ENCODE measurements around the gene ELMO1.

The ELMO1 gene

DNA sequence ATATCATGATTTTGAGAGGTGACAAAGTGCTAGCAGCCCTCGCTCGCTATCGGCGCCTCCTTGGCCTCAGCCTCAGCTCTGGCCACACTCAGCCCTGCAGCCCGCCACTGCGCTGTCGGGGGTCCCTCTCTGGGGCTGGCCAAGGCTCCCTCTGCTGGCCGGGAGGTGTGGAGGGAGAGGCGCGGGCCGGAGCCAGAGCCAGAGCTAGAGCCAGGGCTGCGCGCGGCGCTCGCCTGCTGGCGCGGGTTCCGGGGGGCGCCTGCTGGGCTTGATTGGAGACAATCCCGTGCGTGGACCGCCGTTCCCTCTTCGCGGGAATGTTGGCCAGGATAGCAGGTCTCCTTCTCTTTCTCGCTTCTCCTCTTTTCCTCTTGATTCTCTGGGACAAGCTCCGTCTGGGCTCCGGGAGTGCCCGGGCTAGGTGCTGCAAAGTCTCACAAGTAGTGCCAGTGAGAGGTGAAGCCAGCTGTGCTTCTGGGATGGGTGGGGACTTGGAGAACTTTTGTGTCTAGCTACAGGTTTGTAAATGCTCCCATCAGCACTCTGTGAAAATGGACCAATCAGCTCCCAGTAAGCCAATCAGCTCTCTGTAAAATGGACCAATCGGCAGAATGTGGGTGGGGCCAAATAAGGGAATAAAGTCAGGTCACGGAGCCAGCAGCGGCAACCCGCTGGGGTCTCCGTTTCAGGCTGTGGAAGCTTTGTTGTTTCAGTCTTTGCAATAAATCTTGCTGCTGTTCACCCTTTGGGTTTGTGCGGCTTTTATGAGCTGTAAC lies 43.4 kb upstream of the ELMO1 start:
- no peak for DNase-seq
- H3K9me3 ChIP-seq (ENCODE audit: control extremely low read depth in 1 of 5, control insufficient read depth in 4 of 5, insufficient read depth in 2 of 5, low read depth in 1 of 5, low read length in 4 of 5) = peaks cover 0 to 13% (median 3%) of the 10 kb centered on the region in 5 experiments
- CTCF ChIA-PET = interaction anchor here (0.7 to 11.4 kb wide), 4 partner anchors 8 to 263 kb away, joined by 3 to 94 read pairs (median 4); no protein-coding TSS in a partner anchor
- no peak overlapping the region for H3K4me3 ChIP-seq (ENCODE audit: control insufficient read depth in 1 of 7, extremely low read depth in 1 of 7, insufficient read depth in 4 of 7, low read depth in 2 of 7, low read length in 6 of 7)
- no peak overlapping the region for H3K27ac ChIP-seq (ENCODE audit: insufficient read depth in 1 of 2, low read depth in 1 of 2, low read length in 2 of 2, poor library complexity in 1 of 2, severe bottlenecking in 2 of 2)
- H3K36me3 ChIP-seq (ENCODE audit: control insufficient read depth in 4 of 4, insufficient read depth in 4 of 4, low read length in 3 of 4) = no peaks in the 10 kb centered on the region
- peaks cover 3 to 8% (median 7%) of the 10 kb centered on the region in 4 experiments for H3K4me1 ChIP-seq (ENCODE audit: control extremely low read depth in 1 of 4, control insufficient read depth in 4 of 4, insufficient read depth in 4 of 4, low read length in 3 of 4)
- H3K27me3 ChIP-seq (replicated peaks in 2 of 5; ENCODE audit: control insufficient read depth in 4 of 5, insufficient read depth in 5 of 5, low read length in 4 of 5) = no peaks in the 10 kb centered on the region
- 97% methylated on average over 35 of the region's 36 CpGs for WGBS (ENCODE audit: insufficient coverage)
- POLR2A ChIA-PET = no interaction called here

DNA sequence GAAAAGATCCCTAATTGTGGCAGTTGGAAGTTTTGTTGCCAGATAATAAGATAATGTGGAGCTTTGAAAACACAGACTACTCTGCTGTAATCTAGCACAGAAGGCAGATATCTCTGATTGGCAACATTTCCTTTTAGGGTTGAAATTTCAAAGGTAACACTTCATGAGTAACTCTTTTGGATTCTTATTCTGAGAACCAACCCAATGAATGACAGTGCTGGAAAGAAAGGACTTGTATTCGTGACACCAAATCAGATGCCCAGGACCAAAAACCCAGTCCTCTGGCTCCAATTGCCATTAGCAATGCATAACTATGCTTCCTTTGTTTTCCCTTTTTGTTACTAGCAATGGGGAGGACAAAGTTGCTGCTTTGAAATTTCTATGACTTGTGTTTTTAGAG lies 41.0 kb upstream of the ELMO1 start:
- peaks cover 0 to 14% (median 3%) of the 10 kb centered on the region in 5 experiments for H3K9me3 ChIP-seq (ENCODE audit: control extremely low read depth in 1 of 5, control insufficient read depth in 4 of 5, insufficient read depth in 2 of 5, low read depth in 1 of 5, low read length in 4 of 5)
- no CpG with 5 or more reads among the region's 1 CpG for WGBS (ENCODE audit: insufficient coverage)
- H3K27ac ChIP-seq (ENCODE audit: insufficient read depth in 1 of 2, low read depth in 1 of 2, low read length in 2 of 2, poor library complexity in 1 of 2, severe bottlenecking in 2 of 2) = no peak overlapping the region
- H3K4me1 ChIP-seq (ENCODE audit: control extremely low read depth in 1 of 4, control insufficient read depth in 4 of 4, insufficient read depth in 4 of 4, low read length in 3 of 4) = peaks cover under 1 to 3% (median 1%) of the 10 kb centered on the region in 4 experiments
- CTCF ChIA-PET = no interaction called here
- POLR2A ChIA-PET = no interaction called here
- no peaks in the 10 kb centered on the region for H3K27me3 ChIP-seq (replicated peaks in 2 of 5; ENCODE audit: control insufficient read depth in 4 of 5, insufficient read depth in 5 of 5, low read length in 4 of 5)
- no peak for DNase-seq
- no peaks in the 10 kb centered on the region for H3K36me3 ChIP-seq (ENCODE audit: control insufficient read depth in 4 of 4, insufficient read depth in 4 of 4, low read length in 3 of 4)
- no peak overlapping the region for H3K4me3 ChIP-seq (ENCODE audit: control insufficient read depth in 1 of 7, extremely low read depth in 1 of 7, insufficient read depth in 4 of 7, low read depth in 2 of 7, low read length in 6 of 7)

DNA sequence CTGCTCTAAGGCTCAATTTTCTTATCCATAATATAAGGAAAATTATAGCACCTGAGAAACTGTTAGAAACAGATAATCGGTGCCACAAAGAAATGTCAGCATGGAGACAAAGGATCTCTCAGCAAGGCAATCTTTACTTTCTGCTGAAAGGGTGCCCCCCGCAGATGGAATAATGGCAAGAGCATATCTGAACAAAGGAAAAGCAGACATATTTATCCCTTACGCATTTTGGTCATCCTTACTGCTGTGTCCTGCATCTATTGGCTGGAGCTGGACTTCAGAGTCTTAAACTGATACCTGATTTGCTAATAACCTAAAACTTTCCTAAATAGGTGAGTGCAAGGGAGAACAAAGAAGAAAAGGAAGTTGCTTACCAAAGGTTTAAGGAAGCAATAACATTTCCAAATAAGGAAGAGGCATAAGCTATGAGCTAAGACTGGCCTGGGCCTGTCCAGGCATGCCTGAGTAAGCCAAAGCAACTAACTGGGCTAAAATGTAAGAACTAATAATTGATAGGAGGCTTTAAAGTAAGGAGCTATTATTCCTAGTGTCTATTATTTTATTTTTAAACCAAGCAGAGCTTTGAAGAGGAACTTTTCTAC lies 39.6 kb upstream of the ELMO1 start:
- Histone ChIP-seq H3K4me1 (ENCODE audit: control extremely low read depth in 1 of 4, control insufficient read depth in 4 of 4, insufficient read depth in 4 of 4, low read length in 3 of 4) (peaks cover 0 to 3% (median 0%) of the 10 kb centered on the region in 4 experiments), H3K4me3 (ENCODE audit: control insufficient read depth in 1 of 7, extremely low read depth in 1 of 7, insufficient read depth in 4 of 7, low read depth in 2 of 7, low read length in 6 of 7) (no peak overlapping the region), H3K27ac (ENCODE audit: insufficient read depth in 1 of 2, low read depth in 1 of 2, low read length in 2 of 2, poor library complexity in 1 of 2, severe bottlenecking in 2 of 2) (no peak overlapping the region), H3K9me3 (ENCODE audit: control extremely low read depth in 1 of 5, control insufficient read depth in 4 of 5, insufficient read depth in 2 of 5, low read depth in 1 of 5, low read length in 4 of 5) (peaks cover 0 to 14% (median 3%) of the 10 kb centered on the region in 5 experiments), H3K27me3 (replicated peaks in 2 of 5; ENCODE audit: control insufficient read depth in 4 of 5, insufficient read depth in 5 of 5, low read length in 4 of 5) (no peaks in the 10 kb centered on the region), H3K36me3 (ENCODE audit: control insufficient read depth in 4 of 4, insufficient read depth in 4 of 4, low read length in 3 of 4) (no peaks in the 10 kb centered on the region)
- CTCF ChIA-PET = interaction anchor here (0.6 to 1.6 kb wide), 2 partner anchors 52 to 336 kb away, joined by 4 read pairs; no protein-coding TSS in a partner anchor
- DNase-seq = no peak
- 92% methylated on average over 2 of the region's 3 CpGs for WGBS (ENCODE audit: insufficient coverage)
- POLR2A ChIA-PET = no interaction called here

DNA sequence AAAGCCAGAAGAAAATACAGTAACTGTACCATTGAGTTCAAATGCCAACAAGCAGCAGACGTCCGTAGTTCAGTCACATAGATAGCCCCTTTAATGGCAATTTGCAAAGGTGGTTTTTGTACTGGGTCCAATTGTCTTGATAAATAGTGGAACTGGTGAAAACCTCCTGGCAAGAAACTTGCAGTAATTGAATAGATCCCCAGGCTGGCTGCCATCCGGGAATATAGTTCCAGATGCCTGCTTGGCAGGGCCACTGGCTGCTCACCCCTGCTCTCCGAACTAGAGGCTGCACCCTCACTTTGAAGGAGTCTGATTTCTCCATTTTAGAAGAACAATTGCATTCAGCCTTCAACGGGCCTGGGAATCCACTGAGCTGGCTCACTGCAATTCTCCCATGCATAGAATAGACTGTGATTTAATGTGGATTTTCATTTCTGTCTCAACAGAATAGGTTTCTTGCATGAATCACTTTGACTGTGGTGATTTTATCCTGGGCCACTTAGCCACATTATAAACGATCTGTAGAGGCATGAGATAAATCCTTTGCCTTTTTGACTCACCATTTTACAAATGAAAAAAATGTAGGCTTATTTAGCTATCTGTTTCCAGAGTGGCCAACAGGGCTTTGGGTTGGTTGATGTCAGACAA lies 35.9 kb upstream of the ELMO1 start:
- 92% methylated on average over 4 of the region's 6 CpGs for whole genome bisulfite sequencing (ENCODE audit: insufficient coverage)
- Histone ChIP-seq H3K9me3 (ENCODE audit: control extremely low read depth in 1 of 5, control insufficient read depth in 4 of 5, insufficient read depth in 2 of 5, low read depth in 1 of 5, low read length in 4 of 5) (peaks cover 0 to 14% (median 3%) of the 10 kb centered on the region in 5 experiments), H3K27ac (ENCODE audit: insufficient read depth in 1 of 2, low read depth in 1 of 2, low read length in 2 of 2, poor library complexity in 1 of 2, severe bottlenecking in 2 of 2) (no peak overlapping the region), H3K36me3 (ENCODE audit: control insufficient read depth in 4 of 4, insufficient read depth in 4 of 4, low read length in 3 of 4) (no peaks in the 10 kb centered on the region), H3K4me3 (ENCODE audit: control insufficient read depth in 1 of 7, extremely low read depth in 1 of 7, insufficient read depth in 4 of 7, low read depth in 2 of 7, low read length in 6 of 7) (no peak overlapping the region), H3K4me1 (ENCODE audit: control extremely low read depth in 1 of 4, control insufficient read depth in 4 of 4, insufficient read depth in 4 of 4, low read length in 3 of 4) (peaks cover 8 to 16% (median 10%) of the 10 kb centered on the region in 4 experiments), H3K27me3 (replicated peaks in 2 of 5; ENCODE audit: control insufficient read depth in 4 of 5, insufficient read depth in 5 of 5, low read length in 4 of 5) (no peaks in the 10 kb centered on the region)
- ChIA-PET CTCF (interaction anchor here (0.9 kb wide), 1 partner anchor 22 kb away, joined by 3 read pairs; no protein-coding TSS in a partner anchor), POLR2A (no interaction called here)
- no peak for DNase-seq

DNA sequence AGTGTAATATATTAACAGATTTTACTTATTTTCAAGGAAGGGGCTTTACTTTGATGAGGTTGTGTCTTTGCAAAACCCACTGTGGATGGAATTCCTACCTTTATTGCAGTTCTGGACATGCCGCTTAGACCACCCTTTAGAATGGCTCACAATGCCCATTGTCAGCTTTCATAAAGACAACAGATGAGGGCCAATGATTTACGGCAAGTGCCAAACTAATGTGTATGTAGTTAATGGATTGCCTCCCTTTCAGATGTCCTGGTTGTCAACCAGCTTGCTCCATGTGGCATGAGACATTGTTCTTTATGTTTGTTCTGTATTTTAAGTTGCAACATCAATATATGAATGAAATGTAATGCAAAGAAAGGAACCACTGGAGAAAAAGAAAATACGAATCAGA lies 35.0 kb upstream of the ELMO1 start:
- ChIA-PET CTCF (interaction anchor here (0.9 to 2.0 kb wide), 2 partner anchors 11 to 23 kb away, joined by 3 to 7 read pairs; no protein-coding TSS in a partner anchor), POLR2A (interaction anchor here (0.6 kb wide), 1 partner anchor 315 kb away, joined by 3 read pairs; no protein-coding TSS in a partner anchor)
- DNase-seq = no peak
- no peak overlapping the region for H3K4me3 ChIP-seq (ENCODE audit: control insufficient read depth in 1 of 7, extremely low read depth in 1 of 7, insufficient read depth in 4 of 7, low read depth in 2 of 7, low read length in 6 of 7)
- 100% methylated on average over 1 of the region's 3 CpGs for WGBS (ENCODE audit: insufficient coverage)
- no peaks in the 10 kb centered on the region for H3K36me3 ChIP-seq (ENCODE audit: control insufficient read depth in 4 of 4, insufficient read depth in 4 of 4, low read length in 3 of 4)
- no peaks in the 10 kb centered on the region for H3K27me3 ChIP-seq (replicated peaks in 2 of 5; ENCODE audit: control insufficient read depth in 4 of 5, insufficient read depth in 5 of 5, low read length in 4 of 5)
- peaks cover 0 to 12% (median 3%) of the 10 kb centered on the region in 5 experiments for H3K9me3 ChIP-seq (ENCODE audit: control extremely low read depth in 1 of 5, control insufficient read depth in 4 of 5, insufficient read depth in 2 of 5, low read depth in 1 of 5, low read length in 4 of 5)
- H3K27ac ChIP-seq (ENCODE audit: insufficient read depth in 1 of 2, low read depth in 1 of 2, low read length in 2 of 2, poor library complexity in 1 of 2, severe bottlenecking in 2 of 2) = no peak overlapping the region
- H3K4me1 ChIP-seq (ENCODE audit: control extremely low read depth in 1 of 4, control insufficient read depth in 4 of 4, insufficient read depth in 4 of 4, low read length in 3 of 4) = peaks cover 8 to 17% (median 10%) of the 10 kb centered on the region in 4 experiments

GRCh38 chr7:37482953-37483352 lies 34.3 kb upstream of the ELMO1 start:
- H3K27me3 ChIP-seq (replicated peaks in 2 of 5; ENCODE audit: control insufficient read depth in 4 of 5, insufficient read depth in 5 of 5, low read length in 4 of 5) = no peaks in the 10 kb centered on the region

More at GRCh38 chr7:37482953-37483352, 34.3 kb upstream of the ELMO1 start:
- no peaks in the 10 kb centered on the region for H3K36me3 ChIP-seq (ENCODE audit: control insufficient read depth in 4 of 4, insufficient read depth in 4 of 4, low read length in 3 of 4)
- CTCF ChIA-PET = interaction anchor here (2.0 kb wide), 1 partner anchor 12 kb away, joined by 7 read pairs; no protein-coding TSS in a partner anchor
- DNase-seq = no peak
- WGBS (ENCODE audit: insufficient coverage) = 100% methylated on average over 2 of the region's 2 CpGs
- H3K4me3 ChIP-seq (ENCODE audit: control insufficient read depth in 1 of 7, extremely low read depth in 1 of 7, insufficient read depth in 4 of 7, low read depth in 2 of 7, low read length in 6 of 7) = no peak overlapping the region
- H3K4me1 ChIP-seq (ENCODE audit: control extremely low read depth in 1 of 4, control insufficient read depth in 4 of 4, insufficient read depth in 4 of 4, low read length in 3 of 4) = peaks cover 8 to 17% (median 10%) of the 10 kb centered on the region in 4 experiments
- peaks cover 0 to 6% (median 1%) of the 10 kb centered on the region in 5 experiments for H3K9me3 ChIP-seq (ENCODE audit: control extremely low read depth in 1 of 5, control insufficient read depth in 4 of 5, insufficient read depth in 2 of 5, low read depth in 1 of 5, low read length in 4 of 5)
- H3K27ac ChIP-seq (ENCODE audit: insufficient read depth in 1 of 2, low read depth in 1 of 2, low read length in 2 of 2, poor library complexity in 1 of 2, severe bottlenecking in 2 of 2) = no peak overlapping the region
- POLR2A ChIA-PET = interaction anchor here (0.6 kb wide), 1 partner anchor 316 kb away, joined by 3 read pairs; no protein-coding TSS in a partner anchor
